ENCODE data around the gene MORN3. TPM values are rescaled to one million over a fixed set of nuclear protein-coding genes. Genes with fewer than 3 reads are reported as not detected.

Gene MORN3
- total and polyA plus RNA-seq, 8 donors = 0.19 to 0.99 (median 0.50) TPM

DNA sequence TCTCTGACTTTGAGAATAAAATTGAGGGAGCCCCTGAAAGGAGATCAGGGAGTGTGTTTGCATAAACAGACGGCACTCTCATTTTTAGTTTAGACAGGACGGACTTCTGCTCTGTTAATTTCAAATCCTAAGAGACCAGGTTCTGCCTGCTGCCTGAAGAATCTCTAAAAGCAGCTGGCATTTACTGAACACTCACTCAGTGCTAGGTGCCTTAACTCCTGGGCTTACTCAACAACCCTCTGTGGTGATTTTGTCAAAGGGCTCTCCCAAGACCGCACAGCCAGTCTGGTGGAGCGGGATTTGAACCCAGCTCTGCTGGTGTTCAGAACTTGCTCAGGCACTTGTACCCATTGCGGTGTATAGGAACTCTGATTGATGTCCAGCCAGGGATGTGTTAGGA, 40.9 kb downstream of the MORN3 start:
- Histone ChIP-seq H3K4me1 (peaks cover 7 to 28% (median 24%) of the 10 kb centered on the region in 3 donors), H3K9me3 (no peaks in the 10 kb centered on the region), H3K27me3 (no peaks in the 10 kb centered on the region), H3K36me3 (no peaks in the 10 kb centered on the region), H3K4me3 (peak overlapping the region in 1 of 4 donors; percentile 81), H3K27ac (no peak overlapping the region)
- WGBS, 2 donors = 78 to 82% methylated on average over 5 of the region's 5 CpGs
- TF ChIP-seq, protein P1, sequence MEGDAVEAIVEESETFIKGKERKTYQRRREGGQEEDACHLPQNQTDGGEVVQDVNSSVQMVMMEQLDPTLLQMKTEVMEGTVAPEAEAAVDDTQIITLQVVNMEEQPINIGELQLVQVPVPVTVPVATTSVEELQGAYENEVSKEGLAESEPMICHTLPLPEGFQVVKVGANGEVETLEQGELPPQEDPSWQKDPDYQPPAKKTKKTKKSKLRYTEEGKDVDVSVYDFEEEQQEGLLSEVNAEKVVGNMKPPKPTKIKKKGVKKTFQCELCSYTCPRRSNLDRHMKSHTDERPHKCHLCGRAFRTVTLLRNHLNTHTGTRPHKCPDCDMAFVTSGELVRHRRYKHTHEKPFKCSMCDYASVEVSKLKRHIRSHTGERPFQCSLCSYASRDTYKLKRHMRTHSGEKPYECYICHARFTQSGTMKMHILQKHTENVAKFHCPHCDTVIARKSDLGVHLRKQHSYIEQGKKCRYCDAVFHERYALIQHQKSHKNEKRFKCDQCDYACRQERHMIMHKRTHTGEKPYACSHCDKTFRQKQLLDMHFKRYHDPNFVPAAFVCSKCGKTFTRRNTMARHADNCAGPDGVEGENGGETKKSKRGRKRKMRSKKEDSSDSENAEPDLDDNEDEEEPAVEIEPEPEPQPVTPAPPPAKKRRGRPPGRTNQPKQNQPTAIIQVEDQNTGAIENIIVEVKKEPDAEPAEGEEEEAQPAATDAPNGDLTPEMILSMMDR (IDR thresholded peaks at IDR 0.05) = no peak
- DNase-seq (no peak), ATAC-seq (no peak), FAIRE-seq (no peak)
- intact Hi-C loops (cut with DNase I) = loop anchor here in 2 of 3 donors (5.0 to 10.0 kb wide), 2 partner anchors 49 to 54 kb away; no protein-coding TSS in a partner anchor

- H3K36me3 ChIP-seq = no peaks in the 10 kb centered on the region
- no peak for FAIRE-seq
- TF ChIP-seq, protein P1 (IDR thresholded peaks at IDR 0.05) = no peak
- H3K27me3 ChIP-seq = no peaks in the 10 kb centered on the region
- WGBS, 2 donors = 50 to 53% methylated on average over 8 of the region's 8 CpGs
- no peaks in the 10 kb centered on the region for H3K9me3 ChIP-seq
- H3K27ac ChIP-seq = peak overlapping the region in 2 of 4 donors; percentile 94 to 96
- ATAC-seq = peak in 1 of 4 donors; percentile 10
- DNase-seq = peak in 3 of 6 donors; percentile 23 to 43 (median 25)
- intact Hi-C loops (cut with DNase I) = loop anchor here in 2 of 3 donors (5.0 to 10.0 kb wide), 2 partner anchors 49 to 53 kb away; no protein-coding TSS in a partner anchor
- peak overlapping the region in 2 of 4 donors; percentile 66 to 81 for H3K4me3 ChIP-seq
- H3K4me1 ChIP-seq = peaks cover 3 to 25% (median 20%) of the 10 kb centered on the region in 3 donors
Measured at GRCh38 chr12:121628037-121628436, 41.4 kb downstream of the MORN3 start.

- intact Hi-C loops (cut with DNase I) = loop anchor here in 2 of 3 donors (5.0 to 10.0 kb wide), 2 partner anchors 50 to 52 kb away; no protein-coding TSS in a partner anchor
- DNase-seq (peak; percentile 54 to 86 (median 66)), FAIRE-seq (no peak), ATAC-seq (peak; percentile 43 to 61 (median 54))
- H3K4me1 ChIP-seq = peaks cover 0 to 22% (median 14%) of the 10 kb centered on the region in 3 donors
- peak overlapping the region; percentile 81 to 96 (median 90) for H3K27ac ChIP-seq
- no peaks in the 10 kb centered on the region for H3K27me3 ChIP-seq
- peak overlapping the region; percentile 52 to 81 (median 62) for H3K4me3 ChIP-seq
- no peaks in the 10 kb centered on the region for H3K9me3 ChIP-seq
- H3K36me3 ChIP-seq = no peaks in the 10 kb centered on the region
- TF ChIP-seq, protein P1 (IDR thresholded peaks at IDR 0.05) = no peak
- WGBS, 2 donors = 0 to 1% methylated on average over 50 to 53 of the region's 53 CpGs
Measured at GRCh38 chr12:121626853-121627640, 42.4 kb downstream of the MORN3 start.

DNA sequence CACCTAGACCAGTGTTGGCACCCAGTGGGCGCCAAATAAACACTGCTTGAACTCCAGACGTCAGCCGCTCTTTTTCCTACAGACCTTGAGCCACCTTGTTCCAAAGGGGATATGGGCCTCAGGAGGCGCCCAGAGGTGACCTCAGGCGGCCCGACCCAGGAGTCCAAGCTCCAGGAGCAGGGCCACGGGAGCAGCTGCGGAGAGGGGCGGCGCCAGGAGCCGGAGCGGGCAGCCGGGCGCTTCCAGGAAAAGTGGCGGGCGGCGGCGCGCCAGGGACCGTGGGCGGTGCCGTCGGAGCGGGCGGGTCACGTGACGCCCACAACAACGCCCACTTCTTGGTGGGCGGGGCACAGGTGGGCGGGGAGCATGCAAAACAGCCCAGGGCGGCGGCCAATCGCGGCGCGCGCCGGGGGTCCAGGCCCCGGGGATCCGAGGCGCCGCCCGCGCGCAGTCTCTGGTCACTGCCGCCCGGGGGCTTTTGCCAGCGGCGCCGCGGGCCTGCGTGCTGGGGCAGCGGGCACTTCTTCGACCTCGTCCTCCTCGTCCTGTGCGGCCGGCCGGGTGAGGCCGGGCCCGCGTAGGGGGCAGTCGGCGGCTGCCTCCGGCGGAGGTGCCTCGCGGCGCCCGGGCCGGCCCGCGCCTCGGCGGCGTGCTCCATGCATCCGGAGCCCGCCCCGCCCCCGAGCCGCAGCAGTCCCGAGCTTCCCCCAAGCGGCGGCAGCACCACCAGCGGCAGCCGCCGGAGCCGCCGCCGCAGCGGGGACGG, 43.2 kb downstream of the MORN3 start, which contains the start of gene ORAI1:
Gene ORAI1, plus strand, starts transcription at position 444 of the 766 bp plus-strand sequence.
- intact Hi-C loops (cut with DNase I) = loop anchor here in 2 of 3 donors (5.0 to 10.0 kb wide), 2 partner anchors 51 kb away; no protein-coding TSS in a partner anchor
- DNase-seq = peak; percentile 95 to 99 (median 98)
- H3K27me3 ChIP-seq = no peaks in the 10 kb centered on the region
- peak within 1 kb of the TSS; percentile 81 to 96 (median 90) for H3K27ac ChIP-seq
- no peaks in the 10 kb centered on the region for H3K36me3 ChIP-seq
- H3K9me3 ChIP-seq = no peaks in the 10 kb centered on the region
- WGBS, 2 donors = 1% methylated on average over 43 to 92 of the region's 92 CpGs
- TF ChIP-seq, protein P1 (IDR thresholded peaks at IDR 0.05) = no peak
- H3K4me1 ChIP-seq = peaks cover 0 to 22% (median 14%) of the 10 kb centered on the region in 3 donors
- ATAC-seq = peak; percentile 82 to 91 (median 88)
- no peak for FAIRE-seq
- peak within 1 kb of the TSS; percentile 52 to 81 (median 62) for H3K4me3 ChIP-seq

All from pancreas (tissue), 10 donors.